Measurements from ENCODE around the gene ADAMTS18. TPM values are rescaled to one million over a fixed set of nuclear protein-coding genes. Genes with fewer than 3 reads are reported as not detected.
"Not testable (repeated sequence)": the region's sequence is repeated elsewhere in the genome, so short reads cannot be mapped to it uniquely, and the experiment has no call there.

ADAMTS18 gene
- total RNA-seq, 6 experiments from 2014 or later = not detected

- H3K27me3 Mint-ChIP-seq (ENCODE audit: insufficient read depth) = no peaks in the 10 kb centered on the region
- H3K9me3 Mint-ChIP-seq = peaks cover 45% of the 10 kb centered on the region
- H3K4me1 Mint-ChIP-seq (ENCODE audit: low read depth) = no peaks in the 10 kb centered on the region
- H3K36me3 Mint-ChIP-seq (ENCODE audit: low read depth) = no peaks in the 10 kb centered on the region
- no peak for DNase-seq
- H3K4me3 Mint-ChIP-seq = no peak overlapping the region
- TF ChIP-seq CTCF (IDR thresholded peaks at IDR 0.05) = no peak
- no peak overlapping the region for H3K27ac Mint-ChIP-seq
Measured at GRCh38 chr16:77468831-77469230, 34.0 kb upstream of the ADAMTS18 start.

- no peaks in the 10 kb centered on the region for H3K4me1 Mint-ChIP-seq (ENCODE audit: low read depth)
- no peak for TF ChIP-seq CTCF (IDR thresholded peaks at IDR 0.05)
- H3K4me3 Mint-ChIP-seq = no peak overlapping the region
- H3K27me3 Mint-ChIP-seq (ENCODE audit: insufficient read depth) = no peaks in the 10 kb centered on the region
- peaks cover 40% of the 10 kb centered on the region for H3K9me3 Mint-ChIP-seq
- no peaks in the 10 kb centered on the region for H3K36me3 Mint-ChIP-seq (ENCODE audit: low read depth)
- no peak for DNase-seq
- no peak overlapping the region for H3K27ac Mint-ChIP-seq
Measured at GRCh38 chr16:77467821-77468335, 33.0 kb upstream of the ADAMTS18 start.

- not testable (repeated sequence) for H3K27me3 Mint-ChIP-seq (ENCODE audit: insufficient read depth); H3K4me1 Mint-ChIP-seq (ENCODE audit: low read depth); H3K36me3 Mint-ChIP-seq (ENCODE audit: low read depth); H3K4me3 Mint-ChIP-seq; H3K27ac Mint-ChIP-seq; DNase-seq
- H3K9me3 Mint-ChIP-seq = peaks cover 33% of the 10 kb centered on the region
Measured at GRCh38 chr16:77463659-77464058, 28.8 kb upstream of the ADAMTS18 start.

GRCh38 chr16:77462894-77463293, 28.1 kb upstream of the ADAMTS18 start:
- H3K4me1 Mint-ChIP-seq (ENCODE audit: low read depth) = no peaks in the 10 kb centered on the region
- no peak for DNase-seq
- H3K9me3 Mint-ChIP-seq = peaks cover 39% of the 10 kb centered on the region
- H3K27me3 Mint-ChIP-seq (ENCODE audit: insufficient read depth) = no peaks in the 10 kb centered on the region; the same call in 1 of the 2 replicates
- H3K4me3 Mint-ChIP-seq = no peak overlapping the region
- H3K27ac Mint-ChIP-seq = no peak overlapping the region
- TF ChIP-seq CTCF (IDR thresholded peaks at IDR 0.05) = no peak
- no peaks in the 10 kb centered on the region for H3K36me3 Mint-ChIP-seq (ENCODE audit: low read depth)

GRCh38 chr16:77459534-77460254, 24.9 kb upstream of the ADAMTS18 start:
- no peak overlapping the region for H3K4me3 Mint-ChIP-seq
- no peaks in the 10 kb centered on the region for H3K4me1 Mint-ChIP-seq (ENCODE audit: low read depth)
- H3K27ac Mint-ChIP-seq = no peak overlapping the region
- no peaks in the 10 kb centered on the region; the same call in 1 of the 2 replicates for H3K27me3 Mint-ChIP-seq (ENCODE audit: insufficient read depth)
- DNase-seq = no peak
- H3K9me3 Mint-ChIP-seq = peaks cover 53% of the 10 kb centered on the region
- no peak for TF ChIP-seq CTCF (IDR thresholded peaks at IDR 0.05)
- no peaks in the 10 kb centered on the region for H3K36me3 Mint-ChIP-seq (ENCODE audit: low read depth)

- Mint-ChIP-seq H3K4me1 (ENCODE audit: low read depth) (no peaks in the 10 kb centered on the region), H3K27me3 (ENCODE audit: insufficient read depth) (no peaks in the 10 kb centered on the region; the same call in 1 of the 2 replicates), H3K4me3 (no peak overlapping the region), H3K9me3 (peaks cover 56% of the 10 kb centered on the region), H3K27ac (no peak overlapping the region), H3K36me3 (ENCODE audit: low read depth) (no peaks in the 10 kb centered on the region)
- TF ChIP-seq CTCF (IDR thresholded peaks at IDR 0.05) = no peak
- DNase-seq = no peak
Measured at GRCh38 chr16:77457046-77457445, 22.2 kb upstream of the ADAMTS18 start.
